ENCODE data around the gene AFG3L2.
A peak's percentile ranks its signal among the peaks of the same experiment; 100 is the strongest.
"Not testable (repeated sequence)": the region's sequence is repeated elsewhere in the genome, so short reads cannot be mapped to it uniquely, and the experiment has no call there.

Gene AFG3L2

GRCh38 chr18:12376754-12377555, at the start of gene AFG3L2:
AFG3L2 (minus strand) TSS chr18:12377227; CDS start chr18:12377082, 145 bp downstream.
- peak within 1 kb of the TSS; percentile 79 for H3K4me3 Mint-ChIP-seq
- no peaks in the 10 kb centered on the region for H3K9me3 Mint-ChIP-seq
- peak; percentile 100 for DNase-seq (ENCODE audit: low spot score in 2 of 2)
- ATAC-seq = peak; percentile 94
- H3K27ac Mint-ChIP-seq = peak within 1 kb of the TSS; percentile 89
- peaks cover 49% of the 10 kb centered on the region for H3K4me1 Mint-ChIP-seq
- H3K36me3 Mint-ChIP-seq = peaks cover 25% of the 10 kb centered on the region

- no peaks in the 10 kb centered on the region for H3K9me3 Mint-ChIP-seq
- H3K4me3 Mint-ChIP-seq = no peak overlapping the region
- H3K27ac Mint-ChIP-seq = no peak overlapping the region
- no peaks in the 10 kb centered on the region for H3K36me3 Mint-ChIP-seq
- H3K4me1 Mint-ChIP-seq = peaks cover 17% of the 10 kb centered on the region
- ATAC-seq = no peak
- no peak for DNase-seq (ENCODE audit: low spot score in 2 of 2)
These were observed 47.2 kb upstream of the AFG3L2 start for GRCh38 chr18:12424252-12424651.

- no peak for ATAC-seq
- Mint-ChIP-seq H3K4me3 (no peak overlapping the region), H3K27ac (no peak overlapping the region), H3K4me1 (peaks cover 17% of the 10 kb centered on the region), H3K9me3 (no peaks in the 10 kb centered on the region), H3K36me3 (no peaks in the 10 kb centered on the region)
- DNase-seq (ENCODE audit: low spot score in 2 of 2) = no peak
These were observed 46.8 kb upstream of the AFG3L2 start for GRCh38 chr18:12423820-12424219.

GRCh38 chr18:12423393-12423792, 46.4 kb upstream of the AFG3L2 start:
- H3K36me3 Mint-ChIP-seq = no peaks in the 10 kb centered on the region
- no peak overlapping the region for H3K27ac Mint-ChIP-seq
- no peak for ATAC-seq
- DNase-seq (ENCODE audit: low spot score in 2 of 2) = no peak
- peaks cover 20% of the 10 kb centered on the region for H3K4me1 Mint-ChIP-seq
- no peak overlapping the region for H3K4me3 Mint-ChIP-seq
- H3K9me3 Mint-ChIP-seq = no peaks in the 10 kb centered on the region

GRCh38 chr18:12422936-12423335, 45.9 kb upstream of the AFG3L2 start:
- Mint-ChIP-seq H3K9me3 (no peaks in the 10 kb centered on the region), H3K36me3 (no peaks in the 10 kb centered on the region), H3K27ac (no peak overlapping the region), H3K4me3 (no peak overlapping the region), H3K4me1 (peaks cover 23% of the 10 kb centered on the region)
- no peak for ATAC-seq
- DNase-seq (ENCODE audit: low spot score in 2 of 2) = no peak

GRCh38 chr18:12421732-12422131, 44.7 kb upstream of the AFG3L2 start:
- Mint-ChIP-seq H3K4me3 (no peak overlapping the region), H3K27ac (no peak overlapping the region), H3K4me1 (peaks cover 19% of the 10 kb centered on the region), H3K36me3 (no peaks in the 10 kb centered on the region), H3K9me3 (no peaks in the 10 kb centered on the region)
- no peak for ATAC-seq
- no peak for DNase-seq (ENCODE audit: low spot score in 2 of 2)

- no peak overlapping the region for H3K27ac Mint-ChIP-seq
- no peak for DNase-seq (ENCODE audit: low spot score in 2 of 2)
- H3K36me3 Mint-ChIP-seq = no peaks in the 10 kb centered on the region
- peaks cover 17% of the 10 kb centered on the region for H3K4me1 Mint-ChIP-seq
- ATAC-seq = no peak
- H3K9me3 Mint-ChIP-seq = no peaks in the 10 kb centered on the region
- peak overlapping the region; percentile 84 for H3K4me3 Mint-ChIP-seq
These were observed 43.9 kb upstream of the AFG3L2 start for GRCh38 chr18:12420821-12421421.

GRCh38 chr18:12417687-12418086, 40.7 kb upstream of the AFG3L2 start:
- Mint-ChIP-seq H3K9me3 (no peaks in the 10 kb centered on the region), H3K36me3 (no peaks in the 10 kb centered on the region), H3K4me1 (peaks cover 17% of the 10 kb centered on the region), H3K27ac (no peak overlapping the region), H3K4me3 (no peak overlapping the region)
- no peak for DNase-seq (ENCODE audit: low spot score in 2 of 2)
- ATAC-seq = no peak

GRCh38 chr18:12416098-12416729, 39.2 kb upstream of the AFG3L2 start:
- no peak overlapping the region for H3K27ac Mint-ChIP-seq

GRCh38 chr18:12411456-12411855, 34.4 kb upstream of the AFG3L2 start:
- no peak overlapping the region for H3K27ac Mint-ChIP-seq
- H3K36me3 Mint-ChIP-seq = no peaks in the 10 kb centered on the region
- DNase-seq (ENCODE audit: low spot score in 2 of 2) (no peak), ATAC-seq (no peak)
- H3K9me3 Mint-ChIP-seq = no peaks in the 10 kb centered on the region
- no peak overlapping the region for H3K4me3 Mint-ChIP-seq
- peaks cover 12% of the 10 kb centered on the region for H3K4me1 Mint-ChIP-seq

More at GRCh38 chr18:12416098-12416729, 39.2 kb upstream of the AFG3L2 start:
- no peaks in the 10 kb centered on the region for H3K36me3 Mint-ChIP-seq
- no peak overlapping the region for H3K4me3 Mint-ChIP-seq
- DNase-seq (ENCODE audit: low spot score in 2 of 2) = no peak
- ATAC-seq = no peak
- H3K4me1 Mint-ChIP-seq = peaks cover 15% of the 10 kb centered on the region
- H3K9me3 Mint-ChIP-seq = no peaks in the 10 kb centered on the region

GRCh38 chr18:12410747-12411146, 33.7 kb upstream of the AFG3L2 start:
- not testable (repeated sequence) for H3K36me3 Mint-ChIP-seq; H3K4me3 Mint-ChIP-seq; H3K27ac Mint-ChIP-seq; DNase-seq (ENCODE audit: low spot score in 2 of 2); H3K9me3 Mint-ChIP-seq; ATAC-seq
- peaks cover 19% of the 10 kb centered on the region for H3K4me1 Mint-ChIP-seq

- H3K9me3 Mint-ChIP-seq = no peaks in the 10 kb centered on the region
- ATAC-seq (no peak), DNase-seq (ENCODE audit: low spot score in 2 of 2) (no peak)
- H3K36me3 Mint-ChIP-seq = no peaks in the 10 kb centered on the region
- no peak overlapping the region for H3K27ac Mint-ChIP-seq
- no peak overlapping the region for H3K4me3 Mint-ChIP-seq
- H3K4me1 Mint-ChIP-seq = peaks cover 19% of the 10 kb centered on the region
These were observed 33.1 kb upstream of the AFG3L2 start for GRCh38 chr18:12410081-12410481.

GRCh38 chr18:12409469-12409868, 32.4 kb upstream of the AFG3L2 start:
- Mint-ChIP-seq H3K4me1 (peaks cover 19% of the 10 kb centered on the region), H3K9me3 (no peaks in the 10 kb centered on the region)
- no peak for DNase-seq (ENCODE audit: low spot score in 2 of 2)

GRCh38 chr18:12408247-12408869, 31.3 kb upstream of the AFG3L2 start:
- peak; percentile 26 for ATAC-seq

More at GRCh38 chr18:12409469-12409868, 32.4 kb upstream of the AFG3L2 start:
- Mint-ChIP-seq H3K4me3 (no peak overlapping the region), H3K27ac (no peak overlapping the region), H3K36me3 (no peaks in the 10 kb centered on the region)
- ATAC-seq = no peak

GRCh38 chr18:12406371-12407111, 29.5 kb upstream of the AFG3L2 start:
- Mint-ChIP-seq H3K27ac (no peak overlapping the region), H3K4me3 (peak overlapping the region; percentile 76), H3K4me1 (peaks cover 34% of the 10 kb centered on the region), H3K36me3 (no peaks in the 10 kb centered on the region), H3K9me3 (no peaks in the 10 kb centered on the region)
- DNase-seq (ENCODE audit: low spot score in 2 of 2) (no peak), ATAC-seq (no peak)

More at GRCh38 chr18:12408247-12408869, 31.3 kb upstream of the AFG3L2 start:
- H3K36me3 Mint-ChIP-seq = no peaks in the 10 kb centered on the region
- peaks cover 26% of the 10 kb centered on the region for H3K4me1 Mint-ChIP-seq
- DNase-seq (ENCODE audit: low spot score in 2 of 2) = peak in 1 of 2 donors; percentile 56
- no peaks in the 10 kb centered on the region for H3K9me3 Mint-ChIP-seq
- H3K27ac Mint-ChIP-seq = no peak overlapping the region
- peak overlapping the region; percentile 76 for H3K4me3 Mint-ChIP-seq
